Loucy (cell line): ENCODE data around the gene CAMTA1.

ENCODE experiments used
- H2AFZ ChIP-seq: fragments of 200-600 bp; sonication (generic); 2 replicates; pipeline ENCODE4 v1.6.0; 2016; ENCODE audit warnings: antibody characterized with exemption, mild to moderate bottlenecking, low read length, moderate library complexity
- H3F3A ChIP-seq: fragments of 200-600 bp; 2 replicates; pipeline ENCODE4 v1.6.0; 2016; ENCODE audit warnings: antibody characterized with exemption, low read depth, mild to moderate bottlenecking
- H3K27me3 ChIP-seq: fragments of 200-600 bp; sonication (generic); 2 replicates; pipeline ENCODE4 v1.6.1; 2014; ENCODE audit warnings: low read length, mild to moderate bottlenecking; ENCODE audit not compliant: insufficient read depth, poor library complexity, severe bottlenecking
- H3K36me3 ChIP-seq: fragments of 200-600 bp; sonication (generic); 2 replicates; pipeline ENCODE4 v1.6.1; 2016; ENCODE audit warnings: low read length; ENCODE audit not compliant: insufficient read depth
- H3K4me1 ChIP-seq: fragments of 200-600 bp; sonication (generic); 2 replicates; pipeline ENCODE4 v1.5.1; 2014; ENCODE audit warnings: low read length, mild to moderate bottlenecking; ENCODE audit not compliant: insufficient read depth, poor library complexity, severe bottlenecking
- H3K4me2 ChIP-seq: fragments of 200-600 bp; sonication (generic); 2 replicates; pipeline ENCODE4 v1.6.0; 2014; ENCODE audit warnings: antibody characterized with exemption, low read length, low read depth, mild to moderate bottlenecking; ENCODE audit not compliant: poor library complexity, severe bottlenecking
- H3K4me3 ChIP-seq: fragments of 200-600 bp; sonication (generic); 2 replicates; pipeline ENCODE4 v1.5.1; 2014; ENCODE audit warnings: low read length, mild to moderate bottlenecking, mixed read lengths; ENCODE audit not compliant: poor library complexity, severe bottlenecking
- H3K79me2 ChIP-seq: fragments of 200-600 bp; sonication (generic); 2 replicates; pipeline ENCODE4 v1.6.1; 2014; ENCODE audit warnings: low read length; ENCODE audit not compliant: insufficient read depth
- H3K9ac ChIP-seq: fragments of 200-600 bp; sonication (generic); 2 replicates; pipeline ENCODE4 v1.6.0; 2014; ENCODE audit warnings: mild to moderate bottlenecking, low read depth, low read length, moderate library complexity; ENCODE audit not compliant: poor library complexity, severe bottlenecking
- H3K9me2 ChIP-seq: fragments of 200-600 bp; sonication (generic); replicated peaks from 2 replicates; pipeline ENCODE4 v1.6.1; 2016; ENCODE audit warnings: low read depth, low read length, mixed read lengths
- H3K9me3 ChIP-seq: fragments of 200-600 bp; sonication (generic); 2 replicates; pipeline ENCODE4 v1.6.1; 2014; ENCODE audit warnings: mild to moderate bottlenecking, antibody characterized with exemption, low read length, low read depth; ENCODE audit not compliant: insufficient read depth
- H4K20me1 ChIP-seq: fragments of 200-600 bp; sonication (generic); 2 replicates; pipeline ENCODE4 v1.6.0; 2014; ENCODE audit warnings: antibody characterized with exemption, low read length, mild to moderate bottlenecking; ENCODE audit not compliant: insufficient read depth, poor library complexity, severe bottlenecking
- CTCF ChIP-seq: fragments of 200-600 bp; sonication (generic); conservative IDR thresholded peaks from 2 replicates; pipeline ENCODE4 v1.5.1; 2014; ENCODE audit warnings: mild to moderate bottlenecking, antibody characterized with exemption, low read length
- EZH2phosphoT487 ChIP-seq: fragments of 200-600 bp; IDR thresholded peaks from 2 replicates; pipeline ENCODE4 v1.6.1; 2018; ENCODE audit warnings: antibody characterized with exemption, mild to moderate bottlenecking, moderate library complexity, borderline replicate concordance

The CAMTA1 gene

DNA sequence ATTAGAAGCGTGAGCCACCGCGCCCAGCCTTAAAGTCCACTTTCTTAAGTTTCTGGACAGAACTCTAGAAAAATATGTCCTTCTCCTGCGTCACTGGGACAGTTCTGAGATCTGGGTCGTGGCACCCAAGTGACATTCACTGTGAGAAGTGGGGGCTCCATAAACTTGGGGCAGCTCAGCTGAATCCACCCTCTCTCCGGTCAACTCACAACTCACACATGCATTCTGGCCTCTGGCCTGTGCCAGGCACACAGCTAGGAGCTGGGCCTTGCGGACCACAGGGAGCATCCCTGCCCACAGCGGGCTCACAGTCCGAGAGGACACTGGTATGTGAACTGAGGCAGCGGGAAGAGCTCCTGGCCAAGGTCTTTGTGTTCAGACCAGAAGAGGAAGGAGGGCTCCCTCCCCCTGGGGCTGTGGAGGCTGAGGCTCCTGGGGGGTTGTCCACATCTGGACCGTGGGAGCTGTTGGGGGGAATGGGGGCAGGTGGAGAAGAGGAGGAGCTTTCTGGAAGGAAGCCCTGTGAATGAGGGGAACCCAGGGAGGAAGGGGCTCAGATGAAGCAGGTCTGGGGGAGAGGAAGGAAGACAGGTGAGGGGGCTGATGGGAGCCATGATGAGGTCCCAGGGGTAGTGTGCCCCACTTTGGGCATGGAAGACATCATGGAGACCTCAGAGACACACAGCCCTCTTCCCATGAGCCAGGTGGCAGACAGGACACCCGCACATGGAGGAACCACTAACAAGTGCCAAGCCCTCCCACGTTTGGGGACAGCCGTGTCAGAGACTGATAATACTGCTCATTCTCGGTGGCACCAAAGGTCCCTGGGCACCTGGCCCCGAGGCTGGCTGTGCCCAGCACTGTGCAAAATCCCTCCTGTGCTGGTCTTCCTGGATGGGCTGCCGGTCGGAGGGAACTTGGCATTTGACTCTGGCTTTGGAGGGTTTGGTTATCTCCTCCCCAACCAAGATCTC lies 794.9 kb downstream of the CAMTA1 start:
- no peaks in the 10 kb centered on the region for H3K9me2 ChIP-seq
- H3K79me2 ChIP-seq, result no peaks in the 10 kb centered on the region
- no peaks in the 10 kb centered on the region for H3K27me3 ChIP-seq
- H3K4me3 ChIP-seq, result no peak overlapping the region
- H2AFZ ChIP-seq, result no peak overlapping the region
- no peak overlapping the region for H3K4me2 ChIP-seq
- H3K4me1 ChIP-seq, result no peaks in the 10 kb centered on the region
- H3K9ac ChIP-seq, result no peak overlapping the region
- TF ChIP-seq EZH2phosphoT487 (no peak), CTCF (no peak)
- no peaks in the 10 kb centered on the region for H3K36me3 ChIP-seq
- H3F3A ChIP-seq, result no peaks in the 10 kb centered on the region
- peaks cover 8% of the 10 kb centered on the region; the same call in 1 of the 2 replicates for H3K9me3 ChIP-seq
- no peaks in the 10 kb centered on the region for H4K20me1 ChIP-seq

- no peaks in the 10 kb centered on the region for H3K36me3 ChIP-seq
- H2AFZ ChIP-seq, result no peak overlapping the region
- H3K4me3 ChIP-seq, result no peak overlapping the region
- H3K27me3 ChIP-seq, result no peaks in the 10 kb centered on the region
- H3K79me2 ChIP-seq, result no peaks in the 10 kb centered on the region
- H3K9me3 ChIP-seq, result peaks cover 8% of the 10 kb centered on the region; the same call in 1 of the 2 replicates
- H3K9me2 ChIP-seq, result no peaks in the 10 kb centered on the region
- TF ChIP-seq CTCF (no peak), EZH2phosphoT487 (no peak)
- H3F3A ChIP-seq, result no peaks in the 10 kb centered on the region
- H3K4me2 ChIP-seq, result no peak overlapping the region
- no peak overlapping the region for H3K9ac ChIP-seq
- no peaks in the 10 kb centered on the region for H4K20me1 ChIP-seq
- H3K4me1 ChIP-seq, result no peaks in the 10 kb centered on the region
Measured at GRCh38 chr1:7580923-7581753, 795.9 kb downstream of the CAMTA1 start.

DNA sequence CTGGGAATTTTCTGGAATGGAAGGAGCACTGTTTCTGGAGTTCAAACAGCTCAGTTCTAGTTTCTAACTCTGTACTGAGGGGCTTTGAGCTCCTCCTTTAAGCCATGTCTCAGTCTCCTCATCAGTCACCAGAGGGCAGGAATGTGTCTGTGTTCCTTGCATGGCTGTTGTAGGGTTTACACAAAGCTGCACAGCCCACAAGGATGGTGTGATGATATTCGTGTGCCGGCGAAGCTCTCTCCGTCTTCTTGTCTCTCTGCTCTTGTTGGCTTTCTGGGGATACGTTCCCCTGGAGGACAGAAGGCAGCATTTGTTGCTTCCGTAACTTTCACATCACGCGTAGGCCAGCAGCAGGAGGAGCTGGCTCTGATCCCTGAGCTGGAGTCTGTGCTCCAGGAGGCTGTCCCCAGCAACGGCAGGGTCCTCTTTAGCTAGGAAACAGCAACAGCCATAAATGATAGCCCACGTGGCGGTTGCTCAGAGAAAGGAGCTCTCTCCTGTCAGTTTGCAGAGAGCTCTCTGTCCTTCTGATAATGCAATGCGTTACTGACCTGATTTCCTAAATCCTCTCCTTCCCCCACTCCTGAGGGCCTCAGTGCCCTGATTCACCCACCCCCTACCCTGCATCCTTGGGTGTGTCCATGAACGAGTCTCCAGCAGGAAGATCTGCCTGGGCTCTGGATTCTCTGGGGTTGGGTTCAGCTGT lies 796.7 kb downstream of the CAMTA1 start:
- Histone ChIP-seq H3K27me3 (no peaks in the 10 kb centered on the region), H3K9me3 (peaks cover 8% of the 10 kb centered on the region; the same call in 1 of the 2 replicates), H3K36me3 (no peaks in the 10 kb centered on the region), H3K4me3 (no peak overlapping the region), H3K4me1 (no peaks in the 10 kb centered on the region), H3K79me2 (no peaks in the 10 kb centered on the region), H3K9ac (no peak overlapping the region), H2AFZ (no peak overlapping the region), H3K9me2 (no peaks in the 10 kb centered on the region), H3F3A (no peaks in the 10 kb centered on the region), H3K4me2 (no peak overlapping the region), H4K20me1 (no peaks in the 10 kb centered on the region)
- TF ChIP-seq CTCF (no peak), EZH2phosphoT487 (no peak)
